ENCODE results near the gene ANO10. TPM values are rescaled to one million over a fixed set of nuclear protein-coding genes. Genes with fewer than 3 reads are reported as not detected.

ANO10 gene
- total and polyA plus RNA-seq, 2 donors (not counting 3 experiments of a cell fraction or from before 2014, with no cell fraction given): 28.4 to 45.8 TPM

DNA sequence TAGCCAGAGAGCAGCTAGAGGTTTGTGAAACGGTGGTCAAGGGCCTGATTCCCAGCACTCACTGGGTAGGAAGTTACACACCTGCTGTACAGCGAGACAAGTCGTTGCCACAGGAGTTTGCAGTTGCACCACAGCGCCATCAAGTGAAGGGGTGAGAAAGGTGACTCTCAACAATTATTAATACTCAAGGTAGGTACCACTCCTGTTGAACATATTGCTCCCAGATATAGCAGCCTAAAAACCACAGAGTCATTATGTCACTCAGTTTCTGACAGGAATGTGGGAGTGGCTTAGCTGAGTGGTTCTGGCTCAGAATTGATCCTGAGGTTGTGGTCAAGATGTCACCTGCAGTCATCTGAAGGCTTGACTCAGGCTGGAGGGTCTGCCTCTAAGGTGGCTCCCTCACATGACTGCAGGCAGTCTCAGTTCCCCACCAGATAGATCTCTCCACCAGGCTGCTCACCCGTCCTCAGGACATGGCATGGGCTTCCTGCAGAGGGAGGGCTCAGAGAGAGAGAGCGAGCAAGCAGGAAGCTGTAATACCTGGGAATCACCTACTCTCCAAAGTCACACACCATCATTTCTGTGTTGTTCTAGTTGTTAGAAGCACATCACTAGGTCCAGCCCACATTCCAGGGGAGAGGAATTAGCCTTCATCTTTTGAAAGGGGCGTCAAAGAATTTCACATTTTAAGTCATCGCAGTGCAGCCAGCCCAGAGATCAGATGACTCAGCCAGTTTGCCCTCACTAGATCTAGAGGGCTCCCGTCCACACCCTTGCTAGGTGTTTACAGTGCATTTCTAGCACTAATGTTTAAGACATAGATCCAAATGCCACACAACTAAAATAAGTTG lies 17.0 kb upstream of the ANO10 start:
- no peak overlapping the region for H3K4me2 ChIP-seq (ENCODE audit: insufficient read depth, low read length)
- FAIRE-seq: no peak

More for the DNA sequence above, 17.0 kb upstream of the ANO10 start:
- BruUV-seq (replicated peaks): no TSS peak
- POLR2A ChIA-PET: interaction anchor here (0.7 kb wide), 1 partner anchor 670 kb away, joined by 4 read pairs; no protein-coding TSS in a partner anchor
- TF ChIP-seq GATA2 (IDR thresholded peaks at IDR 0.05; ENCODE audit: insufficient read depth, insufficient read length, low read depth, low read length) (no peak), MYC (IDR thresholded peaks at IDR 0.05; ENCODE audit: low read depth, low read length) (no peak), POLR2A (IDR thresholded peaks at IDR 0.05; ENCODE audit: low read depth, low read length) (no peak), JUN (IDR thresholded peaks at IDR 0.05; ENCODE audit: borderline replicate concordance, insufficient read depth, insufficient read length, low read depth) (no peak), FOS (IDR thresholded peaks at IDR 0.05; ENCODE audit: borderline replicate concordance, insufficient read depth, low read length) (no peak), EZH2 (IDR thresholded peaks at IDR 0.05; ENCODE audit: borderline replicate concordance, low read depth, low read length, severe bottlenecking) (no peak), POLR2AphosphoS5 (IDR thresholded peaks at IDR 0.05; ENCODE audit: insufficient read depth, low read depth, low read length) (no peak)
- TF ChIP-seq, protein P1, sequence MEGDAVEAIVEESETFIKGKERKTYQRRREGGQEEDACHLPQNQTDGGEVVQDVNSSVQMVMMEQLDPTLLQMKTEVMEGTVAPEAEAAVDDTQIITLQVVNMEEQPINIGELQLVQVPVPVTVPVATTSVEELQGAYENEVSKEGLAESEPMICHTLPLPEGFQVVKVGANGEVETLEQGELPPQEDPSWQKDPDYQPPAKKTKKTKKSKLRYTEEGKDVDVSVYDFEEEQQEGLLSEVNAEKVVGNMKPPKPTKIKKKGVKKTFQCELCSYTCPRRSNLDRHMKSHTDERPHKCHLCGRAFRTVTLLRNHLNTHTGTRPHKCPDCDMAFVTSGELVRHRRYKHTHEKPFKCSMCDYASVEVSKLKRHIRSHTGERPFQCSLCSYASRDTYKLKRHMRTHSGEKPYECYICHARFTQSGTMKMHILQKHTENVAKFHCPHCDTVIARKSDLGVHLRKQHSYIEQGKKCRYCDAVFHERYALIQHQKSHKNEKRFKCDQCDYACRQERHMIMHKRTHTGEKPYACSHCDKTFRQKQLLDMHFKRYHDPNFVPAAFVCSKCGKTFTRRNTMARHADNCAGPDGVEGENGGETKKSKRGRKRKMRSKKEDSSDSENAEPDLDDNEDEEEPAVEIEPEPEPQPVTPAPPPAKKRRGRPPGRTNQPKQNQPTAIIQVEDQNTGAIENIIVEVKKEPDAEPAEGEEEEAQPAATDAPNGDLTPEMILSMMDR (IDR thresholded peaks at IDR 0.05; ENCODE audit: extremely low read depth in 1 of 2, insufficient read depth in 1 of 2, low read depth in 1 of 2, low read length in 2 of 2): no peak
- TF ChIP-seq, protein P2, sequence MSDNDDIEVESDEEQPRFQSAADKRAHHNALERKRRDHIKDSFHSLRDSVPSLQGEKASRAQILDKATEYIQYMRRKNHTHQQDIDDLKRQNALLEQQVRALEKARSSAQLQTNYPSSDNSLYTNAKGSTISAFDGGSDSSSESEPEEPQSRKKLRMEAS (IDR thresholded peaks at IDR 0.05; ENCODE audit: insufficient read depth, insufficient read length): no peak
- no peak overlapping the region for H2AFZ ChIP-seq (ENCODE audit: low read depth, low read length)
- H3K27ac ChIP-seq (ENCODE audit: insufficient read depth, low read depth, low read length): no peak overlapping the region
- H3K36me3 ChIP-seq (ENCODE audit: control insufficient read depth in 2 of 2, extremely low read depth in 1 of 2, insufficient read depth in 2 of 2, low read length in 2 of 2): no peaks in the 10 kb centered on the region
- dilution Hi-C loops (cut with MboI; ENCODE audit: extremely low pct_ligation_motif_present, low sequenced_read_pairs) (no loop called here), intact Hi-C loops (cut with micrococcal nuclease) (no loop called here)
- peaks cover 0 to 2% of the 10 kb centered on the region in 2 experiments for H3K27me3 ChIP-seq (ENCODE audit: control insufficient read depth in 2 of 2, insufficient read depth in 2 of 2, low read length in 2 of 2)
- no peaks in the 10 kb centered on the region for H3K9me1 ChIP-seq (replicated peaks; ENCODE audit: control insufficient read depth, extremely low read depth, insufficient read depth, low read length)
- peaks cover 15% of the 10 kb centered on the region for H3K4me1 ChIP-seq (ENCODE audit: control insufficient read depth, extremely low read depth, insufficient read depth, low read length)
- DNase-seq (ENCODE audit: low read depth, low spot score): peak; percentile 9
- H4K20me1 ChIP-seq (replicated peaks; ENCODE audit: control insufficient read depth, extremely low read depth, insufficient read depth, low read length): no peaks in the 10 kb centered on the region
- no peaks in the 10 kb centered on the region for H3K9me3 ChIP-seq (replicated peaks; ENCODE audit: control insufficient read depth, insufficient read depth, low read length)
- no peaks in the 10 kb centered on the region for H3K79me2 ChIP-seq (ENCODE audit: control insufficient read depth, insufficient read depth, low read length)
- CTCF ChIA-PET: interaction anchor here (0.6 to 1.2 kb wide), 3 partner anchors 48 to 415 kb away, joined by 3 to 4 read pairs (median 3); no protein-coding TSS in a partner anchor
- H3K4me3 ChIP-seq (replicated peaks in 1 of 3; ENCODE audit: insufficient read depth in 1 of 3, low read depth in 1 of 3, low read length in 3 of 3): no peak overlapping the region
- H3K9ac ChIP-seq (replicated peaks; ENCODE audit: extremely low read depth, insufficient read depth, low read length): no peak overlapping the region
